ENCODE data around the gene NCEH1.

DNA sequence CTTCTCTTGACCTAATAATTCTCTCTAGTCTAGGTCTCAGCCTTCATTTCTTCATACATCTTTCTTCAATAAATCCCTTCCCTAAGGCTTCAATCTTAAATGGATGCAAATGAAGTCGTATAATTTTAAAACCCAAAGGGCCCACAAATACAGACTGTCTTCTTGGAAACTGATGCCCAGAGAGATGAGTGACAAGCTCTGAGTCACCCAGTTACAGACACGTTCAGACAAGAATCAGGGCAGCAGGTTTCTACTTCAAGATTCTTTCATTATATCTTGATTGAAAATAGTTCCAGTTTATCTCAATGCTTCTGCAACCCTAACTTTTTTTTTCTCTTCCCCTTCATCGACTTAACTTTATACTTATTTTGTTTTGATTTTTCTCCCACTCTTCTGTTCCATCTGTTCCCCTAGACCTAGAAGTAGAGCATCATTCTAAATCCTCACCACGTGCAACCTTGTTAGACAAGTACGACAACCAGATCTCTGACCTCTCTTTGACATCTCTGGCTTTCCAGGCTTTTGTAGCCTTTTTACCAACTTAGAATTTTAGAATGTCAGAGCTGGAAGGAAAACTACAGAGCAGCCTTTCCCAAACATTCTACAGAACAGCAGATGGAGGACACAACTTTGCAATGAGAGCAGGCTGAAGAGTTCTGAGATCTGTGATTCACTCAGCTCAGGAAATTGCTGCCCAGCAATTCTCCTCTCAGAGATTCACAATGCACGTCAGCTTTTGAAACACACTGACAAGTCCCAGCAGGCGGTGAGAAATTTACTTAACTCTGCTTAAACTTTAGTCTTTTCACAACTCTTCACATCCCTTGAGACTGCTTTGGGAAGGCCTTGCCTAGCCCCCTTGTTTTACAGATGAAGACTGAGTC lies 25.3 kb downstream of the NCEH1 start:
- TF ChIP-seq, protein P1, sequence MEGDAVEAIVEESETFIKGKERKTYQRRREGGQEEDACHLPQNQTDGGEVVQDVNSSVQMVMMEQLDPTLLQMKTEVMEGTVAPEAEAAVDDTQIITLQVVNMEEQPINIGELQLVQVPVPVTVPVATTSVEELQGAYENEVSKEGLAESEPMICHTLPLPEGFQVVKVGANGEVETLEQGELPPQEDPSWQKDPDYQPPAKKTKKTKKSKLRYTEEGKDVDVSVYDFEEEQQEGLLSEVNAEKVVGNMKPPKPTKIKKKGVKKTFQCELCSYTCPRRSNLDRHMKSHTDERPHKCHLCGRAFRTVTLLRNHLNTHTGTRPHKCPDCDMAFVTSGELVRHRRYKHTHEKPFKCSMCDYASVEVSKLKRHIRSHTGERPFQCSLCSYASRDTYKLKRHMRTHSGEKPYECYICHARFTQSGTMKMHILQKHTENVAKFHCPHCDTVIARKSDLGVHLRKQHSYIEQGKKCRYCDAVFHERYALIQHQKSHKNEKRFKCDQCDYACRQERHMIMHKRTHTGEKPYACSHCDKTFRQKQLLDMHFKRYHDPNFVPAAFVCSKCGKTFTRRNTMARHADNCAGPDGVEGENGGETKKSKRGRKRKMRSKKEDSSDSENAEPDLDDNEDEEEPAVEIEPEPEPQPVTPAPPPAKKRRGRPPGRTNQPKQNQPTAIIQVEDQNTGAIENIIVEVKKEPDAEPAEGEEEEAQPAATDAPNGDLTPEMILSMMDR (IDR thresholded peaks at IDR 0.05), result no peak
- TF ChIP-seq POLR2A (IDR thresholded peaks at IDR 0.05), result no peak

All from thyroid gland (tissue), 4 donors.